SH-SY5Y (cell line): ENCODE results near the gene REXO1.

Source experiments
- GATA2 ChIP-seq: IDR thresholded peaks from 2 replicates; pipeline ENCODE4 v1.6.1; 2011; ENCODE audit warnings: mild to moderate bottlenecking, low read depth, low read length
- GATA3 ChIP-seq: IDR thresholded peaks from 2 replicates; pipeline ENCODE4 v1.6.1; 2011; ENCODE audit warnings: low read depth, mild to moderate bottlenecking, low read length, moderate library complexity

- TF ChIP-seq GATA3 (no peak), GATA2 (no peak)
Observed at GRCh38 chr19:1858412-1859081, 10.3 kb upstream of the REXO1 start.
